Endothelial cell of umbilical vein (primary cell): ENCODE data around the gene TIMM50.

Experiments used
- CTCF ChIP-seq, 2 donors: IDR thresholded peaks; 1 replicate in 1 of 2; 2 replicates in 1 of 2; pipeline ENCODE4 v1.5.1; 2011; ENCODE audit warnings: low read length in 2 of 2, mild to moderate bottlenecking in 2 of 2, moderate library complexity in 2 of 2, control low read depth in 1 of 2, inconsistent platforms in 1 of 2, low read depth in 1 of 2; ENCODE audit not compliant: insufficient read depth in 1 of 2; ENCODE audit errors: extremely low read depth in 1 of 2
- EZH2 ChIP-seq: IDR thresholded peaks from 2 replicates; pipeline ENCODE4 v1.6.1; 2012; ENCODE audit warnings: borderline replicate concordance, low read depth, mild to moderate bottlenecking, moderate library complexity, low read length, inconsistent platforms; ENCODE audit not compliant: severe bottlenecking
- FOS ChIP-seq: IDR thresholded peaks from 2 replicates; pipeline ENCODE4 v1.6.1; 2011; ENCODE audit warnings: mild to moderate bottlenecking, low read length, moderate library complexity, borderline replicate concordance; ENCODE audit not compliant: insufficient read depth
- GATA2 ChIP-seq: IDR thresholded peaks from 2 replicates; pipeline ENCODE4 v1.7.0; 2011; ENCODE audit warnings: low read depth, mild to moderate bottlenecking, moderate library complexity, mixed read lengths, low read length; ENCODE audit not compliant: insufficient read length, insufficient read depth
- JUN ChIP-seq: IDR thresholded peaks from 2 replicates; pipeline ENCODE4 v1.6.1; 2011; ENCODE audit warnings: borderline replicate concordance, low read depth; ENCODE audit not compliant: insufficient read length, insufficient read depth
- MAX ChIP-seq: IDR thresholded peaks from 2 replicates; pipeline ENCODE4 v1.6.1; 2011; ENCODE audit not compliant: insufficient read depth, insufficient read length
- MYC ChIP-seq: IDR thresholded peaks from one replicate; pipeline ENCODE4 v1.6.1; 2011; ENCODE audit warnings: mild to moderate bottlenecking, low read depth, low read length
- POLR2A ChIP-seq: IDR thresholded peaks from 2 replicates; pipeline ENCODE4 v1.6.1; 2012; ENCODE audit warnings: low read depth, mild to moderate bottlenecking, control low read depth, low read length
- POLR2AphosphoS5 ChIP-seq: IDR thresholded peaks from 2 replicates; pipeline ENCODE4 v1.6.1; 2012; ENCODE audit warnings: low read depth, mild to moderate bottlenecking, control low read depth, low read length, moderate library complexity; ENCODE audit not compliant: insufficient read depth

- no peak for TF ChIP-seq POLR2A
- TF ChIP-seq CTCF (IDR thresholded peaks at IDR 0.05; ENCODE audit: extremely low read depth in 1 of 2, insufficient read depth in 1 of 2, low read depth in 1 of 2, low read length in 2 of 2): no peak
- no peak for TF ChIP-seq GATA2
- TF ChIP-seq JUN: no peak
- no peak for TF ChIP-seq POLR2AphosphoS5
- TF ChIP-seq EZH2: no peak
- TF ChIP-seq MAX: no peak
- no peak for TF ChIP-seq MYC
- no peak for TF ChIP-seq FOS
These were observed 42.2 kb upstream of the TIMM50 start for GRCh38 chr19:39438270-39438934.
